IPS-18c (cell line): ENCODE measurements around the gene DDX17.

Source experiments
- H3K4me3 ChIP-seq: 2 replicates; pipeline ENCODE4 v1.7.0; 2013; ENCODE audit warnings: low read depth, mild to moderate bottlenecking, low read length, moderate library complexity; ENCODE audit not compliant: insufficient read depth
- H3K9me3 ChIP-seq: one replicate; pipeline ENCODE4 v1.6.1; 2013; ENCODE audit warnings: mild to moderate bottlenecking, low read length, moderate library complexity; ENCODE audit not compliant: control insufficient read depth, insufficient read depth

The DDX17 gene

GRCh38 chr22:38501797-38502672 is 4.1 kb downstream of the DDX17 start:
- H3K4me3 ChIP-seq, result no peak overlapping the region
- no peaks in the 10 kb centered on the region for H3K9me3 ChIP-seq

GRCh38 chr22:38497869-38498268 is 8.2 kb downstream of the DDX17 start:
- Histone ChIP-seq H3K9me3 (no peaks in the 10 kb centered on the region), H3K4me3 (no peak overlapping the region)

- H3K4me3 ChIP-seq, result no peak overlapping the region
- no peaks in the 10 kb centered on the region for H3K9me3 ChIP-seq
Measured at GRCh38 chr22:38494939-38495338, 11.2 kb downstream of the DDX17 start.

DNA sequence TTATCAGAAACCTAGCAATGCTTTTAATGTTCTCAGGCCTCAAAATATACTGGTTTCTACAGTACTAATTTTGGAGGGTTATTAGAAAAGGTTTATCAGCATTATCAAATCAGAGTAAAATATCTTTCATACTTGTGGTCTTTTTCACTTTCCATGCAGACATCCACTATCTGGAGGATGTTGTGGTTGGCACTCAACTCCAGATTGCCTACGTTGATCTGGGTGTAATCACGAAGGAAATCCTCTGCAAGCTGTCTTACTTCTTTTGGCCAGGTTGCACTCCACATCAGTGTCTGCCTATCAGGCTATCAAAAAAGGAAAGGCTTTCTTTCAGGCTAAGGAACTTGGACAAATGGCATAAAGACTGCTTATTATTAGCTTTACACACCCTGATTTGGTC is 11.6 kb downstream of the DDX17 start:
- no peak overlapping the region for H3K4me3 ChIP-seq
- H3K9me3 ChIP-seq, result no peaks in the 10 kb centered on the region

DNA sequence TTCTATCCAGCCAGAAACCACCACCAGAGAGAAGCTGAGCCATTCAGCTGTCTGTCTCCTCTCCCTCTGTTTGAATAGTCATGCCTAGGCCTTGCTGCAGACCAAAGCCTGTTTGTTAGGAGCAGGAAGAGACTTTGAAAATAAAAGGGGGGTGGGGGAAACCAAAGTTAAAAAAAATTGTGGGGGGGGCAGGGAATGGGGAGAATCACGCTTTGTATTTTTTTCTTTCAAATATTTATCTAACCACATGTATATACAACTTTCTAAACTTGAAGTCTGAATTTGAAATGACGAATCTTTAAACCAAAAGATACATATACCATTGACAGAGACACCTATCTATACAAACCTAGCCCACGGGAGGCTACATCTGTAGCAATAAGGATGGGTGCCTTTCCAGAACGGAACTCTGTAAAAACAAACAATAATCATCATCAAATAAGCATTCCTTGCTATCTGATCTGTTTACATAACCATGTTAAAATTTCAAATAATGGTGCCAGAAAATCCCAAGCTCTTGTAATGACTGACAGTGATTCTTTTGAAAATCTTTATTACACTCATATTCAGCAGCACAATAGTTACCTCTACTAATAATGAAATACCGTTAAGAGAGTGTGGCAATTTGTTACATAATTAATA is 14.3 kb downstream of the DDX17 start:
- no peak overlapping the region for H3K4me3 ChIP-seq
- H3K9me3 ChIP-seq, result no peaks in the 10 kb centered on the region

DNA sequence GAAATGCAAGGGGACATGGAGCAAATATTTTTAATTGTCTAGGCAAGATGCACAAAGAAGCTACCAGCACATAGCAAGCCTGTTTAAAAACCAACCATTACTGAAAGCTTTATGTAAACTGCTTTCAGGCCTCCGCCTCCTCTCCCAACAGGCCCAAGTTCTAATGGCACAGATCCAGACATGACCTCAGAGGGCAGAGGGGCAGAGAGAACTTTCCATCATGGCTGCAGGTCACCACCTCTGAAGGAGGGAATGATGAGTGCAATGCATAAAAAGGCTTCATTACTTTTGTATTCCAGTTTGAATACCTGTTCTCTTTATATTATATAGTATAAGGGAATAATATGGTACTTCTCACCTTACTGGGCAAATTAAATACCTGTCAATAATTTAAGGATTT is 15.2 kb downstream of the DDX17 start:
- no peak overlapping the region; the same call in 1 of the 2 replicates for H3K4me3 ChIP-seq
- no peaks in the 10 kb centered on the region for H3K9me3 ChIP-seq

- Histone ChIP-seq H3K4me3 (no peak overlapping the region), H3K9me3 (no peaks in the 10 kb centered on the region)
Measured at GRCh38 chr22:38490475-38490874, 15.6 kb downstream of the DDX17 start.

DNA sequence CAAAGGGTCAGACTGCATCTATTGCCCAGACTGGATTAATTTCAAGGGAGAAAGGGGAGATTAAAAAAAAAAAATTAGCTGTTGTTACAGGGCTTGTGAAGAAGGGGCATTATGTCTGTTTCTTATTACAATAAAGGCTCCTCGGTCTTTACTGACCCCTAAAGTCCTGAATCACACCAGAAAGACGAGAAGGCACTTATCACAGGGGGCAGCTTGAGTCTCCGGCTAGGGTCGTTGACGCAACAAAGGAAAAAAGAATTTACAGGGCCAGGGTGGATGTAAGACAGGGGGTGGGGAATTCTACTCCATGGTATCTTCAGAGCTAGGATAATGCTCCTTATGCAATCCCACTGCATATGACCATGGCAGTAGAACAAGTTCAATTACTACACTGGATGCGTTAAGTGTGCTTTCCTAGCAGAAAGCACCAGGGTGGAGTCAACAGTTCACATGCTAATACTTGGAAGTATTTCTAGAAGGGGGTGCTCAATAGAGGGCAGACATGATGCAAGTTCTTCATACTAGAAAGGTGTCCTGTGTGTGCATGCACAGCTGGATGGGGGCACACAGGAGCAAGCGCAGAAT is 16.5 kb downstream of the DDX17 start:
- no peaks in the 10 kb centered on the region for H3K9me3 ChIP-seq
- H3K4me3 ChIP-seq, result no peak overlapping the region

GRCh38 chr22:38489142-38489541 is 17.0 kb downstream of the DDX17 start:
- H3K9me3 ChIP-seq, result no peaks in the 10 kb centered on the region
- no peak overlapping the region for H3K4me3 ChIP-seq

DNA sequence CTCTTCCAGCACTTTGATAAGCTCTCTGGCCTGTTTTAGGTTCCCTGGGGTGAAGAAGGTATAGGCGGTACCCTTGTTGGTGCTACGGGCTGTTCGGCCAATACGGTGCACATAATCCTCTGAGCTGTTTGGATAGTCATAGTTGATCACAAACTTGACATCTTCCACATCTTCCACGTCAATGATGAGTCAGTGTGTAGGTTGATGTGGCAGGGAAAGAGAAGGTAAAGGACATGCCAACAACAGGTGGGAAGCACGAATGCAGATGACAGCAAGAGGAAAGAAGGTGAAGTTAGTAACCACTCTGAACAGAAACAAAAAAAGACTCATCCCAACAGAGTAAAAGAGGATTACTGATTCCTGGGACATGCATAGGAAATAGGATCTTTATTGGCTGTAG is 18.2 kb downstream of the DDX17 start:
- no peaks in the 10 kb centered on the region for H3K9me3 ChIP-seq
- H3K4me3 ChIP-seq, result no peak overlapping the region

DNA sequence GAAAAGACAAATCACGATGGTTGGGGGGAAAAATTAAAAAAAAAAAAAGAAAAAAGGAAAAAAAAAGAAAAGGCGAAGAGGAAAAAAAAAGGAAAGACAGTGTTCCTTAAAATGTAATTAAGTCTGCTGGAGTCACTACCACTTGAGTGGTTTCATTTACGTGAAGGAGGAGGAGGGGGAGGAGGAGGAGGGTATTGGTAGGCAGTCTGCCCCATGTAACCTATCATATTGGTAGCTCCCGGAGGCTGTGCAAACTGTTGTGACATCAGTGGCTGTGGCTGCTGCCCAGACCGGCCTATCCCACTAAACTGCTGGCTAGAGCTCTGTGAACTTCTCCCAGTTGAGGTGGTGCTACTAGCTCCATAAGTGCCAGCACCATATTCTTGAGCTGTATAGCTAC is 20.3 kb downstream of the DDX17 start:
- H3K9me3 ChIP-seq, result no peaks in the 10 kb centered on the region
- H3K4me3 ChIP-seq, result no peak overlapping the region

- Histone ChIP-seq H3K4me3 (no peak overlapping the region), H3K9me3 (peaks cover 2% of the 10 kb centered on the region)
Measured at GRCh38 chr22:38484244-38484643, 21.9 kb downstream of the DDX17 start.

GRCh38 chr22:38482662-38483308 is 23.3 kb downstream of the DDX17 start:
- Histone ChIP-seq H3K9me3 (peaks cover 2% of the 10 kb centered on the region), H3K4me3 (no peak overlapping the region)

DNA sequence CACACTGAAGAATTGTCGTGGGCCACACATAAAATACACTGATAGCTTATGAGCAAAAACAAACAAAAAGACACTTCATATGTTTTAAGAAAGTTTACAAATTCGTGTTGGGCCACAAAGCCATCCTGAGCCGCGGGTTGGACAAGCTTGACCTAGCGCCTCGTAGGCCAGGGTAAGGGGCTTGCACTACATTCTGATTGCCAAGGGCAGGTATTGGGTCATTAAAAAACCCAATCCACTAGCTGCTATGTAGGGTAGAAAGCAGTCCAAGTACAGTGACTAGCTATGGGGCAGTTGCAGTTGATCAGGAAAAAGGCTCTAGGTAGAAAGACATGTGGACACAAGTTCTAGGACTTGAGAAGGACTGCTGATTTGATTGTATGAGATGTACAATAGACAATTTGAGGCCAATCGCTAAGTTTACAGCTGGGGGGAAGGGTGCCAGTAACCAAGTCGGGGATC is 24.2 kb downstream of the DDX17 start:
- H3K4me3 ChIP-seq, result no peak overlapping the region
- H3K9me3 ChIP-seq, result peaks cover 2% of the 10 kb centered on the region

GRCh38 chr22:38481162-38481870 is 24.8 kb downstream of the DDX17 start:
- no peak overlapping the region for H3K4me3 ChIP-seq
- peaks cover 2% of the 10 kb centered on the region for H3K9me3 ChIP-seq

GRCh38 chr22:38479096-38479837 is 26.8 kb downstream of the DDX17 start:
- Histone ChIP-seq H3K4me3 (no peak overlapping the region), H3K9me3 (peaks cover 2% of the 10 kb centered on the region)
